Fibroblast of the conjunctiva (primary cell): ENCODE measurements around the gene CDKL4.
"Not testable (repeated sequence)": the region's sequence is repeated elsewhere in the genome, so short reads cannot be mapped to it uniquely, and the experiment has no call there.

Experiments
- DNase-seq: peaks from one replicate; pipeline ENCODE4 v3.0.0-alpha.2; 2010; ENCODE audit warnings: low read depth

The CDKL4 gene

GRCh38 chr2:39243469-39244123 is at the start of gene CDKL4:
Gene CDKL4 (minus strand): TSS chr2:39243970.
- DNase-seq, result no peak

GRCh38 chr2:39290433-39290832 is 46.7 kb upstream of the CDKL4 start:
- no peak for DNase-seq

- DNase-seq, result no peak
These were observed 45.8 kb upstream of the CDKL4 start for GRCh38 chr2:39289609-39290008.

GRCh38 chr2:39283561-39283960 is 39.8 kb upstream of the CDKL4 start:
- DNase-seq, result no peak

- no peak for DNase-seq
These were observed 37.6 kb upstream of the CDKL4 start for GRCh38 chr2:39281391-39281790.

GRCh38 chr2:39275016-39275415 is 31.2 kb upstream of the CDKL4 start:
- DNase-seq, result no peak

- DNase-seq, result no peak
These were observed 26.2 kb upstream of the CDKL4 start for GRCh38 chr2:39269941-39270340.

- no peak for DNase-seq
These were observed 23.2 kb upstream of the CDKL4 start for GRCh38 chr2:39266916-39267434.

GRCh38 chr2:39266139-39266805 is 22.5 kb upstream of the CDKL4 start:
- DNase-seq, result no peak

- no peak for DNase-seq
These were observed 21.5 kb upstream of the CDKL4 start for GRCh38 chr2:39265315-39265714.

- no peak for DNase-seq
These were observed 21.0 kb upstream of the CDKL4 start for GRCh38 chr2:39264733-39265132.

GRCh38 chr2:39260087-39260486 is 16.3 kb upstream of the CDKL4 start:
- no peak for DNase-seq

GRCh38 chr2:39256040-39256439 is 12.3 kb upstream of the CDKL4 start:
- DNase-seq, result no peak

GRCh38 chr2:39252888-39253518 is 9.2 kb upstream of the CDKL4 start:
- no peak for DNase-seq

GRCh38 chr2:39247512-39248043 is 3.8 kb upstream of the CDKL4 start:
- DNase-seq, result no peak

- DNase-seq, result no peak
These were observed 2.7 kb upstream of the CDKL4 start for GRCh38 chr2:39246382-39246980.

- DNase-seq, result not testable (repeated sequence)
These were observed 1.3 kb upstream of the CDKL4 start for GRCh38 chr2:39244963-39245625.

GRCh38 chr2:39244241-39244862 is 582 bp upstream of the CDKL4 start:
- not testable (repeated sequence) for DNase-seq

- DNase-seq, result no peak
These were observed 2.2 kb downstream of the CDKL4 start for GRCh38 chr2:39241588-39241987.

- DNase-seq, result no peak
These were observed 3.0 kb downstream of the CDKL4 start for GRCh38 chr2:39240758-39241157.

- no peak for DNase-seq
These were observed 9.0 kb downstream of the CDKL4 start for GRCh38 chr2:39234754-39235153.
